ENCODE results near the gene NAA38.

The NAA38 gene

DNA sequence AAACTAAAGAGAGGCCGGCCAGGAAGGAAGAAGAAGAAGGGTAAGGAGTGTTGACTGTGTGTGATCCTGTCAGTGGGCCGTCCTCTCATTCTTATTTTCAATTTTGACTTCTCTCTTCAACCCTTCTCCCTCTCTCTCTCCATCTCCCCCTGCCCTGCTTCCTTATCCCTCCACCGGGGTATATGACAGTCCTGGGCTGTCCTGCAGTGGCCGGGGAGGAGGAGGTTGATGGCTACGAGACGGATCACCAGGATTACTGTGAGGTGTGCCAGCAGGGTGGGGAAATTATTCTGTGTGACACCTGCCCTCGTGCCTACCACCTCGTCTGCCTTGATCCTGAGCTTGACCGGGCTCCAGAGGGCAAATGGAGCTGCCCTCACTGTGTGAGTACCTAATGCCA, 36.9 kb upstream of the NAA38 start:
- no peak for DNase-seq
- H3K36me3 Mint-ChIP-seq (ENCODE audit: low read depth): peaks cover 80% of the 10 kb centered on the region
- TF ChIP-seq, protein P1, sequence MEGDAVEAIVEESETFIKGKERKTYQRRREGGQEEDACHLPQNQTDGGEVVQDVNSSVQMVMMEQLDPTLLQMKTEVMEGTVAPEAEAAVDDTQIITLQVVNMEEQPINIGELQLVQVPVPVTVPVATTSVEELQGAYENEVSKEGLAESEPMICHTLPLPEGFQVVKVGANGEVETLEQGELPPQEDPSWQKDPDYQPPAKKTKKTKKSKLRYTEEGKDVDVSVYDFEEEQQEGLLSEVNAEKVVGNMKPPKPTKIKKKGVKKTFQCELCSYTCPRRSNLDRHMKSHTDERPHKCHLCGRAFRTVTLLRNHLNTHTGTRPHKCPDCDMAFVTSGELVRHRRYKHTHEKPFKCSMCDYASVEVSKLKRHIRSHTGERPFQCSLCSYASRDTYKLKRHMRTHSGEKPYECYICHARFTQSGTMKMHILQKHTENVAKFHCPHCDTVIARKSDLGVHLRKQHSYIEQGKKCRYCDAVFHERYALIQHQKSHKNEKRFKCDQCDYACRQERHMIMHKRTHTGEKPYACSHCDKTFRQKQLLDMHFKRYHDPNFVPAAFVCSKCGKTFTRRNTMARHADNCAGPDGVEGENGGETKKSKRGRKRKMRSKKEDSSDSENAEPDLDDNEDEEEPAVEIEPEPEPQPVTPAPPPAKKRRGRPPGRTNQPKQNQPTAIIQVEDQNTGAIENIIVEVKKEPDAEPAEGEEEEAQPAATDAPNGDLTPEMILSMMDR (IDR thresholded peaks at IDR 0.05): no peak
- no peak overlapping the region for H3K4me3 Mint-ChIP-seq
- peaks cover 4% of the 10 kb centered on the region for H3K27me3 Mint-ChIP-seq (ENCODE audit: low read depth, poor library complexity)
- H3K27ac Mint-ChIP-seq: no peak overlapping the region
- H3K9me3 Mint-ChIP-seq: no peaks in the 10 kb centered on the region
- H3K4me1 Mint-ChIP-seq: peaks cover 6% of the 10 kb centered on the region

DNA sequence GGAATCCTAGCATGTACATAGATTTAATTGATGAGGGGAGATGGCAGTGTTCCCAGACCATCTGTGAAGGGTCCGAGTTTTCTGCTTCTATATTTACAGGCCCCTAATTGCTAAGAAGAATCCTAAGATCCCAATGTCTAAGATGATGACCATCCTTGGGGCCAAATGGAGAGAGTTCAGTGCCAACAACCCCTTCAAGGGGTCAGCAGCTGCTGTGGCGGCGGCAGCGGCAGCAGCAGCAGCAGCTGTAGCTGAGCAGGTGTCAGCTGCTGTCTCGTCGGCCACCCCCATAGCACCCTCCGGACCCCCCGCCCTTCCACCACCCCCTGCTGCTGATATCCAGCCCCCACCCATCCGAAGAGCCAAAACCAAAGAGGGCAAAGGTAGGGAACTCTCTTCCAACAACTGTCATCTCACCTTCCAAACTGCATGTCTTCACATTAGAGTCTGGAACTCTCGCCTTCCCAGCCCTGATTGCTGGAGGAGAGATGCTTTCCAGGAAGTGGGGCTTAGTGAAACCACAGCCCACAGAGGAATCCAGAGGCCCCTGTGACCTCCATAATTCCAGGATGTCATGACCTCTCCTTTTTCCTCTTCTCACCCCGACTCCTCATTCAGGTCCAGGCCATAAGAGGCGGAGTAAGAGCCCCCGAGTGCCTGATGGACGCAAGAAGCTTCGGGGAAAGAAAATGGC, 36.0 kb upstream of the NAA38 start:
- Mint-ChIP-seq H3K27me3 (ENCODE audit: low read depth, poor library complexity) (peaks cover 4% of the 10 kb centered on the region), H3K4me1 (peaks cover 5% of the 10 kb centered on the region), H3K4me3 (no peak overlapping the region), H3K9me3 (no peaks in the 10 kb centered on the region), H3K36me3 (ENCODE audit: low read depth) (peaks cover 73% of the 10 kb centered on the region), H3K27ac (no peak overlapping the region)
- DNase-seq: no peak
- TF ChIP-seq, protein P1 (IDR thresholded peaks at IDR 0.05): no peak

- no peak overlapping the region for H3K4me3 Mint-ChIP-seq
- TF ChIP-seq, protein P1 (IDR thresholded peaks at IDR 0.05): no peak
- no peaks in the 10 kb centered on the region for H3K4me1 Mint-ChIP-seq
- peaks cover 36% of the 10 kb centered on the region for H3K36me3 Mint-ChIP-seq (ENCODE audit: low read depth)
- peaks cover 4% of the 10 kb centered on the region for H3K27me3 Mint-ChIP-seq (ENCODE audit: low read depth, poor library complexity)
- peak overlapping the region; percentile 90 for H3K27ac Mint-ChIP-seq
- DNase-seq: peak; percentile 35
- H3K9me3 Mint-ChIP-seq: no peaks in the 10 kb centered on the region
Observed at GRCh38 chr17:7889166-7889955, 32.0 kb upstream of the NAA38 start.

GRCh38 chr17:7888184-7888920, 31.0 kb upstream of the NAA38 start, which contains the start of gene CHD3:
Gene CHD3 (plus strand): TSS chr17:7888789. CDS start chr17:7889001, 212 bp downstream.
- Mint-ChIP-seq H3K27me3 (ENCODE audit: low read depth, poor library complexity) (peaks cover 4% of the 10 kb centered on the region), H3K4me1 (peaks cover 5% of the 10 kb centered on the region), H3K9me3 (no peaks in the 10 kb centered on the region), H3K36me3 (ENCODE audit: low read depth) (peaks cover 26% of the 10 kb centered on the region), H3K27ac (peak within 1 kb of the TSS; percentile 90), H3K4me3 (no peak within 1 kb of the TSS)
- TF ChIP-seq, protein P1 (IDR thresholded peaks at IDR 0.05): no peak
- DNase-seq: no peak

GRCh38 chr17:7887482-7888183, 30.3 kb upstream of the NAA38 start:
- Mint-ChIP-seq H3K4me3 (no peak overlapping the region), H3K27ac (no peak overlapping the region), H3K4me1 (peaks cover 5% of the 10 kb centered on the region), H3K36me3 (ENCODE audit: low read depth) (peaks cover 26% of the 10 kb centered on the region), H3K27me3 (ENCODE audit: low read depth, poor library complexity) (peaks cover 4% of the 10 kb centered on the region), H3K9me3 (no peaks in the 10 kb centered on the region)
- DNase-seq: peak; percentile 84
- TF ChIP-seq, protein P1 (IDR thresholded peaks at IDR 0.05): no peak
